IPS DF 6.9 (cell line): ENCODE results near the gene METTL4.
"Not testable (repeated sequence)": the region's sequence is repeated elsewhere in the genome, so short reads cannot be mapped to it uniquely, and the experiment has no call there.

ENCODE experiments used
- DNase-seq: peaks from one replicate; pipeline ENCODE4 v3.0.0-alpha.2; 2013; ENCODE audit warnings: low read depth, low spot score
- H3K27ac ChIP-seq: one replicate; pipeline ENCODE4 v1.5.1; 2013; ENCODE audit warnings: low read length, control low read depth
- H3K27me3 ChIP-seq: 2 replicates; pipeline ENCODE4 v1.6.1; 2013; ENCODE audit warnings: mild to moderate bottlenecking, low read length; ENCODE audit not compliant: control insufficient read depth, insufficient read depth
- H3K36me3 ChIP-seq: 2 replicates; pipeline ENCODE4 v1.6.1; 2013; ENCODE audit warnings: low read length; ENCODE audit not compliant: control insufficient read depth, insufficient read depth
- H3K4me1 ChIP-seq: 2 replicates; pipeline ENCODE4 v1.6.1; 2013; ENCODE audit warnings: low read length; ENCODE audit not compliant: control insufficient read depth, insufficient read depth
- H3K4me3 ChIP-seq: 2 replicates; pipeline ENCODE4 v1.5.1; 2013; ENCODE audit warnings: mild to moderate bottlenecking, low read length
- H3K9me3 ChIP-seq: 2 replicates; pipeline ENCODE4 v1.6.1; 2013; ENCODE audit warnings: low read length, inconsistent platforms; ENCODE audit not compliant: control insufficient read depth, insufficient read depth
- WGBS: extraction: QIAGEN DNeasy Blood & Tissue Kit; methylation state at CpG from one replicate; pipeline ENCODE4 v1.1.7; 2013; ENCODE audit warnings: mixed read lengths, missing lambda C conversion rate; ENCODE audit not compliant: insufficient read length, insufficient coverage; 5-methylcytosine and 5-hydroxymethylcytosine counted together

The METTL4 gene

DNA sequence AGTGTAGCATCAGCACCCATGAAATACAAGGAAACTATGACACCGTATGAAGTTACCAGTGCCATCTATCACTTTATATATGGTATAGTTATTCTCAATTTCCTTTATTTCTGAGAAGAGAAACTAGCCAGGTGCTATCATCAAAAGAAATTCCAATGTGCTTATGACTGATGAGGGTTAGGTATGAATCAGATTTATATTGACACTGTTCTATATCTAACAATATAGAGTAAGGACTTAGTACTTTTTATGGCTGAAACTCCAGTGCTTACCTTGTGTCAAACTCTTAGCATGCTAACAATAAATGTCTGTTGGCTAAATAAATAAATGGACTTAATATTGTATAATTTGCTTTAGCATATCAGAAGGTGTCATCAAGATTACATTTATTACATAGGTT lies 6.9 kb downstream of the METTL4 start:
- H3K4me3 ChIP-seq, result no peak overlapping the region
- no peaks in the 10 kb centered on the region for H3K27me3 ChIP-seq
- H3K36me3 ChIP-seq, result no peaks in the 10 kb centered on the region
- H3K9me3 ChIP-seq, result no peaks in the 10 kb centered on the region
- DNase-seq, result no peak
- no CpG with 5 or more reads among the region's 1 CpG for WGBS
- no peak overlapping the region for H3K27ac ChIP-seq
- H3K4me1 ChIP-seq, result no peaks in the 10 kb centered on the region

DNA sequence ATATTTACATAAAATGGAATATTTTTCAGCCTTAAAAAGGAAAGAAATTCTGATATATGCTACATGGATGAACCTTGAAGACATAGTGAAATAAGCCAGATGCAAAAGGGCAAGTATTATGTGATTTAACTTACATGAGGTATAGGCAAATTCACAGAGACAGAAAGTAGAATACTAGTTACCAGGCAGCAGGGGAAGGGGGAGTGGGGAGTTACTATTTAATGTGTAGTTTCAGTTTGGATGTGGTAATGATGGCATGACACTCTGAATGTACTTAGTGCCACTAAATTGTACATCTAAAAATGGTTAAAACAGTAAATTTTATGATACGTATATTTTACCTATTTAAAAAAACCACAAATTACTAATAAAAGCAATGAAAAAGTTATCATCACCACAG lies 12.1 kb downstream of the METTL4 start:
- no peaks in the 10 kb centered on the region for H3K9me3 ChIP-seq
- no peak for DNase-seq
- no CpG with 5 or more reads among the region's 1 CpG for WGBS

DNA sequence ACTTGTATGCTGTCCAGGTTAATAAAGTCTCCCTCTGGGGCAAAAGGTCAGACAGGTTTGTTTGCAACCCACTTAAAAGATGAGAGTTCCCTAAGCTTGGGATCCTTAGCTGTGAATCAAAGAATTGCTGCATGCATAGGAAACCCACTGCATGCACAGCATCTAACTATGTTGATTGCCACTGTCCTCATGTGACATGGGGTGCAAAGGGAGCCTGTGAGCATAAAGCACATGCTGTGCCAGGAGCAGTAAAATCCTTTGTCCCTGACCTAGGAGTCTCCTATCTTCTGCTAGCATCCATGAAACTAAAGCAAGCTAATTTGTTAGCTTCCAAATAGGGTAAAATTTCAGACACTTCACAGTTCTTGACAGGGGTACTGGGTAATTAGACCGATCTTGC lies 13.8 kb downstream of the METTL4 start:
- no peaks in the 10 kb centered on the region for H3K36me3 ChIP-seq
- no peak overlapping the region for H3K27ac ChIP-seq
- H3K4me3 ChIP-seq, result no peak overlapping the region
- H3K4me1 ChIP-seq, result no peaks in the 10 kb centered on the region
- no peak for DNase-seq
- H3K27me3 ChIP-seq, result no peaks in the 10 kb centered on the region
- no CpG with 5 or more reads among the region's 1 CpG for WGBS
- no peaks in the 10 kb centered on the region for H3K9me3 ChIP-seq

More for the DNA sequence above, 12.1 kb downstream of the METTL4 start:
- Histone ChIP-seq H3K27ac (no peak overlapping the region), H3K4me1 (no peaks in the 10 kb centered on the region), H3K4me3 (no peak overlapping the region), H3K27me3 (no peaks in the 10 kb centered on the region), H3K36me3 (no peaks in the 10 kb centered on the region)

DNA sequence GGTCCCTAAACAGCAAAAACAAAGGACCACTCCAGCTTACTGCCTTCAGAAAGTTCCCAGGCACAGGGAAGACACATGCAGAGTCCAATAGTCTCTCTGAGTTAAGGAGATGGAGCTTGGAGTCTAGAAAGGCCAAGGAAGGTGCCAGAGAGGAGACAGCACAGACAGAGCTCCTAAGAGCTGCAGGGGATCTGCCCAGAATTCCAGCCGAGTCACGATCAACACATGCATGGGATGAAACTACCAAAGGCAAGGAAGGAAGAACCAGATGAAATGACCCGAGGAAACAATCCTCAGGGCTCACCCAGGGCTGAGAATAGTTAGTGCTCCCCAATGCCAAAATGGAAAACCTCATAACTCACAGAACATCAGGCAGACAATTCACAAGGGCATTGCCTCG lies 15.4 kb downstream of the METTL4 start:
- WGBS, result no CpG with 5 or more reads among the region's 4 CpGs
- H3K4me3 ChIP-seq, result no peak overlapping the region
- H3K9me3 ChIP-seq, result no peaks in the 10 kb centered on the region
- H3K27ac ChIP-seq, result no peak overlapping the region
- no peaks in the 10 kb centered on the region for H3K27me3 ChIP-seq
- DNase-seq, result no peak
- no peaks in the 10 kb centered on the region for H3K4me1 ChIP-seq
- H3K36me3 ChIP-seq, result no peaks in the 10 kb centered on the region

DNA sequence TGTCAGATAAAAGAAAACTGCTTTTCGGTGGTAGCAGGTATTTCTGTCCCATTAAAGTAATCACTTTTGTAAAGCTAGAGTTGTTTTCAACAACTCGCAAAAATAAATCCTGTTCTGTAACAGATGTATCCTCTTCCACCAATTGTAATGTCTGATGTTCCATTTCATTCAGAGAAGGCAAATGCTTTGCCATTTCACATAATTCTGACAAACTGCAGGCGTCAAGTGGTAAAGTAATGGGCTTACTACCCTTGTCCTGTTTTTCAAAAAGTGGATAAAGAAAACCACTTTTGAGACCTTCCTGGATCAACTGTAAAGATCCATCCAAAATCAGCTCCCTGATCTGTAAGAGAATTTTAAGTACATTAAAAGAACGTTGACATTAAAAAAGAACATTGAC lies 16.6 kb downstream of the METTL4 start:
- Histone ChIP-seq H3K4me3 (no peak overlapping the region), H3K9me3 (no peaks in the 10 kb centered on the region), H3K4me1 (no peaks in the 10 kb centered on the region), H3K27me3 (no peaks in the 10 kb centered on the region), H3K27ac (no peak overlapping the region), H3K36me3 (no peaks in the 10 kb centered on the region)
- no peak for DNase-seq
- WGBS, result no CpG with 5 or more reads among the region's 4 CpGs

DNA sequence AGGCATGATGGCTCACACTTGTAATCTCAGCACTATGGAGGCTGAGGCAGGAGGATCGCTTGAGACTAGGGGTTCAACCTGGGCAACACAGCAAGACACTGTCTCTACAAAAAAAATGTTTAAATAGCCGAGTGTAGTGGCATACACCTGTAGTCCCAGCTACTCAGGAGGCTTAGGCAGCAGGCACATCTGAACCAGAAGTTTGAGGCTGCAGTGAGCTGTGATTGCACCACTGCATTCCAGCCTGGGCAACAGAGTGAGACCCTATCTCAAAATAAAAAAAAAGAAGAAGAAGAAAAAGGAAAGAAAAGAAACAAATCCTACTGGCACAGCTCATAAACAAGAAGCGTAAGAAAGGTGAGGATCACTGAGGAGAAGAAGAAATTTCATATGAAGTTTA lies 19.9 kb downstream of the METTL4 start:
- Histone ChIP-seq H3K9me3 (no peaks in the 10 kb centered on the region), H3K27ac (no peak overlapping the region), H3K36me3 (no peaks in the 10 kb centered on the region), H3K27me3 (no peaks in the 10 kb centered on the region), H3K4me1 (no peaks in the 10 kb centered on the region), H3K4me3 (no peak overlapping the region)
- no CpG with 5 or more reads among the region's 3 CpGs for WGBS
- DNase-seq, result no peak

DNA sequence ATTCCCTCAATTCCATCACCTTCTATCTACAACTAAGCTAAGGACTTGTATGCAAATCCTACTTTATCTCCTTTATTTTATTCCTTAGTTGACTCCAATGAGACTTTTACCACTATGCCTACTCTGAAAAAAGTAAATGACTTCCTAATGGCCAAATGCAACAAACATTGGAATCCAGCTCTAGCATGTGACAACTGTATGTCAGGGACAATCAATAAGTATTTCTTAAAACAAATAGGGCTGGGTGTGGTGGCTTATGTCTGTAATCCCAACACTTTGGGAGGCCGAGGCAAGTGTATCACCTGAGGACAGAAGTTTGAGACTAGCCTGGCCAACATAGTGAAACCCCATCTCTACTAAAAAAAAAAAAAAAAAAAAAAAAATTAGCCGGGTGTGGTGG lies 21.8 kb downstream of the METTL4 start:
- Histone ChIP-seq H3K4me3 (no peak overlapping the region), H3K27me3 (no peaks in the 10 kb centered on the region), H3K9me3 (no peaks in the 10 kb centered on the region), H3K36me3 (no peaks in the 10 kb centered on the region), H3K4me1 (no peaks in the 10 kb centered on the region), H3K27ac (no peak overlapping the region)
- no CpG with 5 or more reads among the region's 2 CpGs for WGBS
- DNase-seq, result no peak

DNA sequence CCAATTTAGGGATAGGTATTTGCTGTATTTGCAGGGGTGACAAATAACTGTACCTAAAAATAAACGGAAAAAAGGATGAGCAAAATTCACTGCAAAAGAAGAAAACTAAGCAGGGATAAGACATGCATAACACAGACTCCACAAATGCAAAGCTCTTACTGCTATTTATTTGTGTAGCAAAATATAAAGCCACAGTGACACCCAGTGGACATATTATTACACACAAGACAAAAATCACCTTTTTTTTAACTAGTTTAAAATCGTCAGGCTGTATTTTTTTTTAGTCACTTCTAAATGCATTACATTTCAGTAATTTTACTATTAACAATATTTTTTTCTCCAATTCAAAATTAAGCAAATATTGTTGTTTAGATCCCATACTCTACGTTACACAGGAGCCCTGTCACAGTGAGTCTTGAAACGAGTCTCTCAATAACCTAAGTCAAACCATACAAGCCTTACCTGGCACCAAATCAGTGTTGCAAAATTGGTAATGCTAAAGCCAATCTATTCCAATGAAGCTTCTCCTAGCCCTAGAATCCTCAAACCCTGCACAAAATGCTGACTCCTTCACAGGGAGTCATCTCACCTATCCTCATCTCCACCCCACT lies 23.7 kb downstream of the METTL4 start:
- Histone ChIP-seq H3K36me3 (no peaks in the 10 kb centered on the region), H3K9me3 (no peaks in the 10 kb centered on the region), H3K4me1 (no peaks in the 10 kb centered on the region), H3K4me3 (no peak overlapping the region), H3K27me3 (no peaks in the 10 kb centered on the region), H3K27ac (no peak overlapping the region)
- DNase-seq, result no peak
- WGBS, result no CpG with 5 or more reads among the region's 4 CpGs

DNA sequence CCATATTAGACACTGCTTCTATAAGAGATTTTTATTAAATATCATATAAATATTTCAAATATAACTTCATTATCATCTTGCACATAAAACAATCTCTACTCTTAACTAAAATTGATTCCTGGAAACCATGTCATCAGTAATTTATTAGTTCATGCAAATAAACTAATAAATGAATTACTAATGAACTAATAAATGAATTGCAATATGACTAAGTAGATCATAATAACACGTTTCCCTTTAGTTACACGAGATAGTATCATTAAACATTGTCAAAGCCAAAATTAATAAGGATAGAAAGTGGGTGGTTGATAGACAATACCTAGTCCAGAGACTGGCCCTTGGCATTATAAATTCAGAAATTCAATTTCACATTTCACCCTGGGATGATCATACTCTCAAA lies 26.1 kb downstream of the METTL4 start:
- no peak for DNase-seq
- Histone ChIP-seq H3K4me1 (no peaks in the 10 kb centered on the region), H3K36me3 (no peaks in the 10 kb centered on the region), H3K27me3 (no peaks in the 10 kb centered on the region), H3K4me3 (no peak overlapping the region), H3K27ac (no peak overlapping the region), H3K9me3 (no peaks in the 10 kb centered on the region)
- no CpG with 5 or more reads among the region's 2 CpGs for WGBS

DNA sequence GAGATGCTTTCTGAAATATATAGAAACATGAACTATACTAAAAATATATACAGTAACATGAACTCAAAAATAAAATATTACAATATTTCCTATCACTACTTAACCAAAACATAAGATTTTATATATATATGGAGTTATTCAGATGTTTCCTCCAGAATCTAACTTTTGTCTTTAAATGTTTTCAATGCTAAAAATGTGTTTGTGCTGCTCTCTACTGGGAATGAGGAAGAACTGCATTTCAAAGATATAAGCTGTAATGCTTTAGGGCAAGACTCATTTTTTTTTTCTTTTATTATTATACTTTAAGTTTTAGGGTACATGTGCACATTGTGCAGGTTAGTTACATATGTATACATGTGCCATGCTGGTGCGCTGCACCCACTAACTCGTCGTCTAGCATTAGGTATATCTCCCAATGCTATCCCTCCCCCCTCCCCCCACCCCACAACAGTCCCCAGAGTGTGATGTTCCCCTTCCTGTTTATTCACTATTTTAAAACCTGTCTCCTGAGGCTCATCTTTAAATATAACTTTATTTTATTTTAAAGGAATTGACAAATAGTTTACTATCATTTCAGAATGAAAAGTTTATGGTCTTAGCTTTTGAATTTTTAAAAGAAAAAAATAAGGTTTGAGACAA lies 29.3 kb downstream of the METTL4 start:
- H3K9me3 ChIP-seq, DNase-seq, H3K27me3 ChIP-seq, H3K36me3 ChIP-seq, H3K27ac ChIP-seq, H3K4me3 ChIP-seq, H3K4me1 ChIP-seq: not testable (repeated sequence)
- no CpG with 5 or more reads among the region's 3 CpGs for WGBS

DNA sequence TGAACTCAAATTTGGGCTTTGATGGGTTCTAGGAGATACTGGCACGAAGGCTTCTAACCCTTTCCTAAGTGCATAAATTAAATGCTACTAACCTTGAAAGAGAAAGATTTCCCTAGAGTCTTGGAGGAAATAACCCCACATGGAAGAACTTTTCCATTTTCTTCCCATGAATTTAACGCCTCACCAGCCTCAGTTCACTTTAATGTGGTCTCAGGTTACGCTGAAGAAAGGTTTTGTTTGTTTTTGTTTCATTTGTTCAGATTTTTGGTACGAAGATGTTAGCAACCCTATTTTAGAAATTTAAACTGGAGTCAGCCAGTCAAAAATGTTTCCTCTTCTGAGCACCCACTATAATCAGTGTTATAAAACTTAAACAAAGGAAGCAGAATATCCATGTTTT lies 30.7 kb downstream of the METTL4 start:
- Histone ChIP-seq H3K27ac (no peak overlapping the region), H3K36me3 (no peaks in the 10 kb centered on the region), H3K4me1 (no peaks in the 10 kb centered on the region), H3K27me3 (no peaks in the 10 kb centered on the region), H3K9me3 (no peaks in the 10 kb centered on the region), H3K4me3 (no peak overlapping the region)
- no CpG with 5 or more reads among the region's 4 CpGs for WGBS
- no peak for DNase-seq
